GM12801 (cell line): ENCODE measurements around the gene CLCN4.

Experiments
- CTCF ChIP-seq: IDR thresholded peaks from one replicate; pipeline ENCODE4 v1.5.1; 2011; ENCODE audit warnings: control low read depth; ENCODE audit not compliant: insufficient read length; ENCODE audit errors: extremely low read depth

Gene CLCN4

GRCh38 chrX:10159145-10159468, 2.3 kb downstream of the CLCN4 start:
- TF ChIP-seq CTCF = no peak

GRCh38 chrX:10160211-10160610, 3.4 kb downstream of the CLCN4 start:
- TF ChIP-seq CTCF = no peak

- no peak for TF ChIP-seq CTCF
These were observed 6.3 kb downstream of the CLCN4 start for GRCh38 chrX:10163031-10163430.

- TF ChIP-seq CTCF = no peak
These were observed 8.1 kb downstream of the CLCN4 start for GRCh38 chrX:10164879-10165278.

- TF ChIP-seq CTCF = no peak
These were observed 8.9 kb downstream of the CLCN4 start for GRCh38 chrX:10165580-10166247.

GRCh38 chrX:10166248-10166716, 9.5 kb downstream of the CLCN4 start:
- TF ChIP-seq CTCF = no peak

- TF ChIP-seq CTCF = no peak
These were observed 10.0 kb downstream of the CLCN4 start for GRCh38 chrX:10166731-10167151.
